ENCODE data around the gene KDM4C. TPM values are rescaled to one million over a fixed set of nuclear protein-coding genes. Genes with fewer than 3 reads are reported as not detected.
A peak's percentile ranks its signal among the peaks of the same experiment; 100 is the strongest.
"Not testable (repeated sequence)": the region's sequence is repeated elsewhere in the genome, so short reads cannot be mapped to it uniquely, and the experiment has no call there.

KDM4C gene
- total RNA-seq, 1 donor from 2014 or later = 46.0 TPM

DNA sequence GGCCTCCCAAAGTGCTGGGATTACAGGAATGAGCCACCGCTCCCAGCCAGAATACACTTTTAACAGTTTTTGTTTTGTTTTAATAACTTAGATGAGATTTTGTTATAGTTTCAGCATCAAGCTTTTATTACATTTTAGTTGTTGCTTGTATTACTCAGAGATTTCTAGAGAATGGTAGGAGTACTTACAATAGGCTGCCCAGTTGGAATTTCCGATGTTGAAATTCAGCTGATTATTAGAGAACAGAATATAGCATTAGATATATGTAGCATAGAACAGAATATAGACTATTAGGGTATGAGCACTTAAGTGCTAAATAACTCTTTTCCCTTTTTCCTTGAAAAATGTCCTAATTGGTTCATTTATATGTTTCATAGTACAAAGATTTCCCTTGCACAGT, 6.2 kb downstream of the KDM4C start:
- DNase-seq (ENCODE audit: low spot score) = no peak

DNA sequence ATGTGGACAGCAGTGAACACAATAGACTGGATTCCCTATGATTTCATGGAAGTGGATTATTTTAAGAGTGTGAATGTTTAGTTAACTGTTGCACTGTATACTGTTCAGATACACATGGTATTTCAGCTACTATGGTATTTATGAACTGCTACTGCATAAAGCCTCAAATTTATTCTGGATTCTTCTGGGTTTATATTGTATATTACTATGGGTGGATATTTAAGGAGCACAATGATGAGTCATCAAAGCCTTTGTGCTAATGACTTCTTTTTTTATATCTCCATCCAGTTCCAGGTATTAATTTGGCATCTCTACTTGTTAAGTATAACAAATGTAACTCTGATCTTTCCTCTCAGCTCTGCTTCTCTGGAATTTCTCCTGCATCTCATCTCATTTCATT, 6.8 kb downstream of the KDM4C start:
- no peak for DNase-seq (ENCODE audit: low spot score)

DNA sequence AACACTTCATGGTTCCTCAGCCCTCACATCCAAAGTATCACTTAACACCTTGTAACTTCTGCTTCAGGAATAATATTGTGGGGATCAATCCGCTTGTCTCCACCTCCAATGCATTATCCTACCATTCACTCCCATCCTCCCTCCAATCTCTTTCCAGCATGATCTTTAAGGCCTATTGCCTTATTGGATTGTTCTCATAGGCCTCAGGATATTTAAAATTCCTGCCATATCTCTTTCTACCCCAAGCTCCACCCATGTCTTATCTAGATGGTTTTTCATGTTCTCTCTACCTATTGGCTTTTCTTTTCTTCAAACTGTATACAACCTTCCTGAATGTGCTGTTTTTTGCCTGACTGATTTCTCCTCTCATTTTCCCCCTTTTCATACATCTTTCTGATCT, 7.2 kb downstream of the KDM4C start:
- DNase-seq (ENCODE audit: low spot score) = no peak

- no peak for DNase-seq (ENCODE audit: low spot score)
These were observed 7.6 kb downstream of the KDM4C start for GRCh38 chr9:6765396-6765795.

DNA sequence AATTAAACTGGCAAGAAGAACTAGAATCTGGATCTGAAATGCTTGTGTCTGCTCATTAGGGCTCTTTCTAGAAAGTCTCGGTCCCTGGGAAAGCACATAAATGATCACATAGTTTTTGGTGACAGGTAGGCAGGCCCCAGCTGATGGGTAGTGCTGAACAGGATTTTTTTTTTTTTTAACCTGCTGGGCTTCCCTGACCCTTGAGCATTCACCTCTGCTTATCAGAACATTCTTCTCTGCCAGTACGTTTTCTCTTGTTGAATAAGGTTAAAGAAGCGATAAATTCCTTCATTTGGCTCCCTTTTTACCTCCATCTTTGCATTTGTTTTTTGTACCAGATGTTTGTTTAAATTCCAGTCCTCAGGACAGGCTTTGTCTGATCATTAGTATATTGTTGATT, 8.8 kb downstream of the KDM4C start:
- no peak for DNase-seq (ENCODE audit: low spot score)

DNA sequence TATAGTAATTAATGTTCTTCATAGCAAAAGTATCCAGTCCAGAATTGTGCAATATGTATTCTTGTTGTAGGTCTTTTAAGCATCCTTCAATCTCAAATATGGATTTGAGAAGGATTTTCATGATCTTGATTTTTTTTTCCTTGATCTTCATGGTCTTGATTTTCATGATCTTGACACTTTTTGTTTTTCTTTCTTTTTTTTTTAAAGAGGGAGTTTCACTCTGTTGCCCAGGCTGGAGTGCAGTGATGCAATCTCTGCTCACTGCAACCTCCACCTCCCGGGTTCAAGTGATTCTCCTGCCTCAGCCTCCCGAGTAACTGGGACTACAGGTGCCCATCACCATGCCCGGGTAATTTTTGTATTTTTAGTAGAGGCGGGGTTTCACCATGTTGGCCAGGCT, 10.8 kb downstream of the KDM4C start:
- DNase-seq (ENCODE audit: low spot score) = not testable (repeated sequence)

- no peak for DNase-seq (ENCODE audit: low spot score)
These were observed 13.9 kb downstream of the KDM4C start for GRCh38 chr9:6771722-6772121.

GRCh38 chr9:6777213-6777902, 19.6 kb downstream of the KDM4C start:
- no peak for DNase-seq (ENCODE audit: low spot score)

GRCh38 chr9:6779417-6780241, 21.9 kb downstream of the KDM4C start:
- DNase-seq (ENCODE audit: low spot score) = peak; percentile 33

GRCh38 chr9:6780690-6781089, 22.9 kb downstream of the KDM4C start:
- DNase-seq (ENCODE audit: low spot score) = no peak

DNA sequence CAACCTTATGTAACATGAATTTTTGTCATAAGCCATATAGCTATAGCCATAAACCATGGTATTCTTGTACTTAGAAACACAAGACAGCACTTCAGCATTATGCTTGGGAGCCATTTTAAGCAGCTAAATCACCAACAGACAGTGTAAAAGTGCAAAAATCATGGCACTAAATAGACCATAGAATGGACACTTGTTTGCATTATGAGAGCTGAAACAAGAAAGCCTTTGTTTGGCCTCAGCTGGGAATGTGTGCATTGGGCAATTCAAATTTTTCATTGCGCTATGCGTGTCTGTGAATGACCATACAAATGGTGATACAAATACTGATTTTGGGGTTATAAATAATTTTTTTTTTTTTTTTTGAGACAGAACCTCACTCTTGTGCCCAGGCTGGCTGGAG, 23.7 kb downstream of the KDM4C start:
- DNase-seq (ENCODE audit: low spot score) = no peak

GRCh38 chr9:6782345-6782744, 24.6 kb downstream of the KDM4C start:
- DNase-seq (ENCODE audit: low spot score) = no peak

DNA sequence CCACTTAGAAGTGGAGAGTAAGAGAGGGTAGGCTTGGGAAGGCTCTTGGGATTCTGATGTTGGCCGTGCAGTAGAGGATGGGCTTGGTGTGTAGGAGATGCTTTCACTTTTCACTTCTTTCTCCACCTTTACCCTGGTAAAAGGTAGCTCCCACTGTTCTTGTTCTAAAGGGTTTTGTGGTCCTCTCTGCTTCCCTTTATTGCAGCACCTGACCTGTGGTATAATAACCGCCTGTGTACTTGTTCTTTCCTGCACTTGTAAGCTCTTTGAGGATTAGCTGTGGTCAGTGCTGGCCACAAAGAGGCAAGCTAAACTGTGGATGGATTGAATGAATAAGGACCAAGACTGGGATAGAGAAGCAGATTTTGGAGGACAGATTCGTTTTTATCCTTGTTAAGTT, 25.2 kb downstream of the KDM4C start:
- DNase-seq (ENCODE audit: low spot score) = no peak

DNA sequence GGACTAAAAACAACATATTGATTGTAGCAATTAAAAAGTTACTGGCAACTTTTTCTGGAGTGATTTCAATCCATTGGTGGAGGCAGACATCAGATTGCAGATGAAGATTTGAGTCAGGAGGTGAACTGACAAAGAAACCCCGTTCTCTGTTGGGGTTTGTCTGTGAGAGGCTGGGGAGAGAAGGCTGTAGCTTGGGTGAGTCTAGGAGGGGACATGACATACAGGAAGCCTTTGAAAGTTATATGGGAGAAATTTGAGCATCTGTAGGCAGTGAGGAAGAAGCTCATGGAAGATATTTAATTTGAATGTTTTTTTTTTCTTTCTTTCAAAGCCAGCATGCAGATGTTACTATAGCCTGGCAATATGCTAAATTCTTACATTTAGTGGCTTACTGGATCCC, 26.0 kb downstream of the KDM4C start:
- no peak for DNase-seq (ENCODE audit: low spot score)

DNA sequence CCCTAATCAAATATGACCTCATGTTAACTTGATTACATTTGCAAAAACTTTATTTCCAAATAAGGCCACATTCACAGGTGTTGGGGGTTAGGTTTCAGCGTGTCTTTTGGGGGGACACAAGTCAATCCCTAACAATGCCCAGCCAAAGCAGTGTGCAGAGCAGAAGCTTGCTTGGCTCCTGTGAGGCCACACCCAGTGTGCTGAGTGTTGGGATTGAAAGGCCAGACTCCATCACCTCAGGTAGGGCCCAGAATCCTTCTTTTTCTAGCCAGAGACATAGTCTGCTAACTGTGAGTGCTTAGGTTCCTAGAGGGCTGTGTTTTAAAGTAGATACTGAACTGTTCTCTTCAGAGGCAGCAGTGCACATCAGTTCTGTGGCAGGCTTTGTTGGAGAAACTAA, 27.9 kb downstream of the KDM4C start:
- DNase-seq (ENCODE audit: low spot score) = no peak

GRCh38 chr9:6787793-6788161, 30.0 kb downstream of the KDM4C start:
- no peak for DNase-seq (ENCODE audit: low spot score)

DNA sequence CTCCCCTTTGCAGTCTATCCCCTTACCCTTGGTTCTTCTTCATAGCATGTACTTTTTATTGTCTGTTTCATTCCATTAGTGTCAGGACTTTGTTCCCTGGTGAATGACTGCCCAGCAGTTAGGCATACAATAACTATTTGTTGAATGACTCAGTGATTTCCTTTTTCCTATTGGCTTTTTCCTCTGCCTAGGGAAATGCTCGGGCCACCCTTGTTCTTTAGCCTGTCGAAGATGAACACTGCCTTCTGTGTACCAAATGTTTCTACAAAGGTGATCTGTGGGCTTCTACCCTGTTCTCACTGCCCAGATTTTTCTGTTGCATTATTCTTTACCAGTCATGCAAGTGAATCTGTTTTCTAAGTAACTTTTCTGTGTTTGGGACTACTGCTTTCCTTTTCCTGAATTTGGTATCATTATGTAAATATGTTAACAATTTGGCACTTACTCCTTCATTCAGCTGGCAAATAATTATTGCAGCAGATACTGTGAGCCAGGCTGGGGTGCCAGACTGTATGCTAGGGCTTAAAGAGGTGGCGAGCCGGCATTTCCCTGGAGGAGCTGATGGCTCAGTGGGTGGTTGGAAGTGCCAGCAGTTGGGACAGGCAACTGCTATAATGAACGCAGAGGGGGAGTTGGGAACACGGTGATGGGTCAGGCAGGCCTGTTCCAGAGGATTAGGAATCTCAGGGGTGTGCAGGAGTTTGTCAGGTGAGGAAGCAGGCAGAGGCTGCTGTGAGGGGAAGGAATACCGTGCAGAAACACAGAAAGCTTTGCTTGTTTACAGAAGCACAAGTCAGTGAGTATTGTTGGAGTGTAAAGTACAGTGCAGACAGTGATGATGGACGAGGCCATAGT, 30.6 kb downstream of the KDM4C start:
- no peak for DNase-seq (ENCODE audit: low spot score)

GRCh38 chr9:6789017-6789338, 31.2 kb downstream of the KDM4C start:
- not testable (repeated sequence) for DNase-seq (ENCODE audit: low spot score)

GRCh38 chr9:6790866-6791265, 33.1 kb downstream of the KDM4C start:
- DNase-seq (ENCODE audit: low spot score) = no peak

- DNase-seq (ENCODE audit: low spot score) = no peak
These were observed 35.4 kb downstream of the KDM4C start for GRCh38 chr9:6793203-6793602.

DNA sequence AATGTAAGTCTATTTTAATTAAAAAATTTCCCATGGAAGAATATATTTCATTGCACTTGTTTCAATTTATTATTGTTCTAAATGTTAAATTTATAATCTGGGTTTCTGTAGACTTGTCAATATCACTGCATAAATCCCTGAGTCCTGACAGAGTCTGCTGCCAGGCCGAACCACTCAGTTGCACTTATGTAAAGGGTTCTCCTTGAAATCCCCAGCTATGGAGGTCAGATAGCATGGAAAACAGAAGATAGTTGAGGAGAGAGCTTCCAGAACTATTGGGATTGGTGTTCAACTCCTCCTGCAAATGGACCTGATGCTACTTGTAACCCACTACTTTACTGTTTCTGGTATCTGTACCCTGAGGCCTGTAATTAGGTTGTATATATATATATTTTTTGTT, 37.2 kb downstream of the KDM4C start:
- no peak for DNase-seq (ENCODE audit: low spot score)

GRCh38 chr9:6802926-6803325, 45.2 kb downstream of the KDM4C start:
- no peak for DNase-seq (ENCODE audit: low spot score)

DNA sequence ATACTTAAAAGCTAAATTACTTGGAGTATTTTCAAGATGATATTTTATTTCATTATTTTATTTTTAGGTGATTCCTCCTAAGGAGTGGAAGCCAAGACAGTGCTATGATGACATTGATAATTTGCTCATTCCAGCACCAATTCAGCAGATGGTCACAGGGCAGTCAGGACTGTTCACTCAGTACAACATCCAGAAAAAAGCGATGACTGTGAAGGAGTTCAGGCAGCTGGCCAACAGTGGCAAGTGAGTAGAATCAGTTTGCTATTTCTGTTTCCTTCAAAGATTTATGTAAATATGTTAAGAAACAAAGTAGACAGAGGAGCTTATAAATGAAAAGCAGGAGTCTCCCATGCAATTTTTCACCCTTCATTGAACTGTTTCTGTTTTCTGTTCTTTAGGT, 47.8 kb downstream of the KDM4C start:
- DNase-seq (ENCODE audit: low spot score) = no peak

Measured in umbilical cord (tissue), 2 donors.